Hematopoietic multipotent progenitor cell treated with erythropoietin and hydrocortisone succinate and interleukin-3 and kit ligand, for 4 days (in vitro differentiated cells): ENCODE measurements around the gene TMEM184C.

Source experiments
- DNase-seq: peaks from one replicate; pipeline ENCODE4 v3.0.0-alpha.2; 2015

The TMEM184C gene

DNA sequence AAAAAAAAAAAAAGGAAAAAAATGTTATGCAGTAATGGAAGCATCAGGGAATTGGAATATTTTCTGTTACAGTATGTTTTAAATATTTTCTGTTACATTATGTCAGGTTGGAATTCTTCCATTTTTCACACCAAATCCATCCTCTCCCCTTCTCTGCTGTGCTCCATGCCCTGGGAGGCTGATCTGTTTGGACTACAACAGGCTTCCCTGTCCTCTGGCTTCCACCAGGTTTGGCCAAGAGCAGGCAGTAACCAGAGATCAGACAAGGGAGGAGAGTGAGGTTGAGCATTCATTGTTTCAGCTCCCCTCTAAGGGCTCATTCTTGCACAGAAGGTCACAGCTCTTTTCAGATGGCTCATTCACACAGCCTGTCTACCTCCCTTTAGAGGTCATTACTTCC lies 11.7 kb upstream of the TMEM184C start:
- no peak for DNase-seq

DNA sequence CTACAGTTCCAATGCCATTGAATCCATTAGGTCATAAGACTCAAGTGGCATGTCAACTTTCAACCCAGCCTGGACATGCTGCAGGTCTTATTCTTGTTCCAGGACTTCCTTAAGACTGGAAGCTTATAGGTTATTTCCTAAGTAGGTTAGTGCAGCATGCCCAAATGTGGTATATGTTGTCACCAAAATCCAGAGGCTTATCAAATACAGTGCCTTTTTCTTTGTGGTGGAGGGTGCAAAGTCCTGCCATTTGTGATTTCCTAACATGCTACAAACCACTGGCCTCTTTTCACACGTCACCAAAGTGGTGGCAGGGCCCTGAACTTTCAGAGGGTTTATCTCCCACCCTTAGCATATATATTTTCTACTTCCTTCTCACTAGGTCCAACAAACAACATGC lies 9.7 kb upstream of the TMEM184C start:
- no peak for DNase-seq

DNA sequence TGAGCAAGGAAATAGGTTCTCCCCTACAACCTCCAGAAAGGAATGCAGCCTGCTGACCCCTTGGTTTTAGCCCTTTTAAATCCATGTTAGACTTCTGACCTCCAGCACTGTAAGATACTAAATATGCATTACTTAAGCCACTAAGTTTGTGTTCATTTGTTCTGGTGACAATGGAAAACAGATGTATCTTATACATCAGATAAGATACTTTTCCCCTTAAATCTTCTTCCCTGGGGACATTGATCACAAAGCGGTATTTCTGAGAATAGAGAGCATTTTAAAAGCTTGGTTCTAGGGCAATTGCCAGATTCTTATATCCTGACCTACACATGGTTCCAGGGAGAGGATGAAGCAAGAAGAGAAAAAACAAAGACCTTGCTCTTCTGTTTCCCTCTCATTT lies 6.5 kb upstream of the TMEM184C start:
- no peak for DNase-seq

DNA sequence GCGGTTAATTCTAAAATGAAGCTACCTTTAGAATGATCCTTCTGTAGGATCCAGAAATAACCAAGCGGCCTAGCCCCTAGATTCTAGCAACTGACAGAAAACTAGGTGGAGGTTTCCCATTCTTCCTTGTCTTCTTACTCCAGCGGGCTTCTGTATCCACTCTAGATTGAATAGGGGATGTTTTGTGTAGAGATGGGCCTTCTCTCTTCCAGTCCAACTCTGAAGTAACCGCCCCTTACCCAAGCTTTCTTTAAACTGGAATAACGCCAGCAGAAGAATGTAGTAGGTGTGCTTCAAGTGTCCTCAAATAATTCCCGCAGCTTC lies 386 bp upstream of the TMEM184C start:
- DNase-seq = no peak

DNA sequence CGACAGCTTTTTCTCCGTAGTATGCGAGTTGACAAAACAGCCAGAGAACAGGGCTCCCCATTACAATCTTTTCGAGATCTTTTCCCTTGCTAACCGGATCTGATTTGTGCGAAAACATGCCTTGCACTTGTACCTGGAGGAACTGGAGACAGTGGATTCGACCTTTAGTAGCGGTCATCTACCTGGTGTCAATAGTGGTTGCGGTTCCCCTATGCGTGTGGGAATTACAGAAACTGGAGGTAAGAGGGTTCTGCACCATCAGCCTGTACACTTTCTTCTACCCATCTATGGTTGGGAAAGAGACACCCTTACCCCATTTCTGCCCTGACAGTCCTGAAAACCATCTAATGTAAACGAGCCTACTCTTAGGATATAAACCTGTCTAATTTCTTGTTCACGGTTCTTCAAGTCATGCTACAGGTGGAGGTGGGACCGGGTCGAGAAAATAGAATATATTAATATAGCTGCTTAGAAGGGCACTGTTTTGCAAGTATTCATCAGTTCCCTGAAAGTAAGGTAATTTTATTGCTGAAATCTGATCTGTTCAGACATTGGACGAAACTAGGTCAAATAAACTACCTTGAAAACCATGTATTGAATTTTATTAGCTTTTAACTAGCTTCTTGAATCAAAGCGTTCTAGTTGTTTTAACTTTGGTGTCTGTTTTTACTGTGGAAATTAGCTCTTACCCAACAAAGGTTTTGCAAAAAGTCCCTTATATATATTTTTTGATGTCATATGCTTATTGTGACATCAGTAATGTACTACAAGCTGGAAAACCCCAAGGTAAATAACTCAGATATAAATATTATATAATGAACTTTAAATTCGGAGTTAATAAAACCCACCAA lies 869 bp downstream of the TMEM184C start:
- no peak for DNase-seq

DNA sequence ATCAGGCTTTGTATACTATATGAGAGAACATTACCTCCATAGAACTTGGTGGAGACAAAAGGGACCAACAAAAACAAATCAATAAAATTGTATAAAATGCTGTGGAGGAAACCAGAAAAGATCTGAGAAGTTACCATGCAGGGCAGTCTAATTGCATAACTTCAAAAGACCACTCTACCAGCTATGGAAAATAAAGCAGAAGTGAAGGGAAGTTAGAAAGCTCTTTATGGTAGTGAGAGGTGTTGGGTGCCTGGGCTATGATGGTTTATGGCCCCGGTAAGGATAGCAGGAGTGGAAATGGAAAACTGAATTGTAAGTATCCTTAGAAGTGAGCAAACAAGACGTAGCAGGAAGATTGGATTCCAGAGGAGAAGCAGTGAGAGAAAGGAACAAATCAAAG lies 3.1 kb downstream of the TMEM184C start:
- DNase-seq = peak; percentile 28

DNA sequence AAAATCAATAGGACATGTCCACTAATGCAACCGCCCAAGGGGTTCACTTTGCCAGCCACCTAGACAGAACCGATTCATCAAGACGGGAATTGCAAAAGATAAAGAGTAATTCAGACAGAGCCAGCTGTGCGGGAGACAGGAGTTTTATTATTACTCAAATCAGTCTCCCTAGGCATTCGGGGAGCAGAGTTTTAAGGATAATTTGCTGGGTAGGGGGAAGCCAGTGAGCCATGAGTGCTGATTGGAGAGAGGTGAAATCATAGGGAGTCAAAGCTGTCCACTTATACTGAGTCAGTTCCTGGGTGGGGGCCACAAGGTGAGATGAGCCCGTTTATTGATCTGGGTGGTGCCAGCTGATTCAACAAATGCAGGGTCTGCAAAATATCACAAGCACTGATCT lies 8.5 kb downstream of the TMEM184C start:
- no peak for DNase-seq

DNA sequence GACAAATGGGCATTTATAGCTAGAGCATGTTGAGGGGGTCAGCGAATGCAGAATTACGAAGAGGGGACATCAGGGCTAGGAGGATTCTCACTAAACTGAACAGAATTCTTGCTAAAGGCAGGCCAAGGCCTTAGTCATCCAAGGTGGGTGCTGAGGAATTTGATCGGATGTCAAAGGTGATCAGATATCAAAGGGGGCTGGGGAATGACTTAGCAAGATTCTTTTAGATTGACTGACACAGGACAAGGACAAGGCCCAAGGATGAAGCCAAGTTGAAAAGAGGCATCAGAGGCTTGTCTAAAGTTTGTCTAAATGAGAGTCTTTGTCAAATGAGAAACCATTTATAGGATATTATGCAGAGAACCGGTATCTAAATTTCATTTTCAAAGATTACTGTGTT lies 9.7 kb downstream of the TMEM184C start:
- no peak for DNase-seq

DNA sequence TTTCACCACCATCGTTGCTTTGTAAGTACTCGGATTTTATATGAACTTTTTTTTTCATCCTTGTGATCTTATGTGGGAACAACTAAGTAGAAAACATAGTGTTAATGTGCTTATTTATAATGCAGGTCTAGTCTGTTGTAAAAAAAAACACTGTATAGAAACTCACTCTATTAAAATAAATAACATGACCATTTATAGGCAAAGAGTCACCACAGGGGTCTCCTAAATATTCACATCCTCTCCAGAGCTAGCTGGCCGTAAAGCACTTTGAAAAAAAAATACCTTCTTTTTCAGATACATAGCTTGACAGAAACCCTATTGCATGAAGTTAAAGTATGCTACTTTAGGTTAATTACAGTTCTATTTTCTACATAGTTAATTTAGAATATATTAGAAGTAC lies 11.2 kb downstream of the TMEM184C start:
- DNase-seq = no peak

DNA sequence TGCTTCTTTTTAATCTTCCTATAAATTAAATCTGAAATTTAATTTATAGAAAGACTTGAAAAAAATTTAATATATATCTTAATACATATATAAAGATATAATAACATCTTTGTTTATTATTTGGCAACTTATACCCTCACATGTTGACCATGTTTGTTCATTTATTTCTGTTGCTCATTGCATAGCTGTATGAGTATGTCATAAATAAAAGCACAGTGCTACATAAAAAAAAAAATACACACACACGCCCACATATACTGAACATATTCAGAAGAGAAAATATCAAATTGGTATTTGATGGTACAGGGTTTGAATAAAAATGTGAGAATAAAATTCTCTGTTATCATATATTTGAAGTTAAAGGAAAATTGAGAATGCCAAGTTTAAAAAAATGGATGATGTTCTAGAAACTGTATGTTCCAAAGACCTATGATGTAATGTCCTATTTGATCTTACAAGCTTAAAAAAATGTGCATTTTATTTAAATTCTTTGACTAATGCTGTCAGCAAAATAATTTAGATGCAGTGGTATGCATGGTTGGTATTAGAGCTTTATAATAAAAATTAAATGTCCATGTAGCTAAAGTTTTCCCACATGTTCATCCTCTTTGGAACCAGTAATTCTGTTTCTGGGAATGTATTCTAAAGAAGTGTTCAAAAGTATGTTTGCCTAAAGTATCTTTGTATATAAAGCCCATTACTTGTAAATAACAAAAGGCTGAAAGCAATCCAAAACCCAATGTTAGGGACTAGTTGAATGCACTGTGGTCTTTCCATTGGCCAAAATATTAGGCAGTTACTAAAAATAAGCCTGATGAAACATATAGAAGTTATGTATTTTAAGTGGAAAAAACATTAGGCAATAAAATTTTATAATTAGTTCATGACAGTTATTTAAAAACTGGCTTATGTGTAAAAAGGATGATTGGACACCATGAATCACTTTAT lies 12.9 kb downstream of the TMEM184C start:
- DNase-seq = no peak

DNA sequence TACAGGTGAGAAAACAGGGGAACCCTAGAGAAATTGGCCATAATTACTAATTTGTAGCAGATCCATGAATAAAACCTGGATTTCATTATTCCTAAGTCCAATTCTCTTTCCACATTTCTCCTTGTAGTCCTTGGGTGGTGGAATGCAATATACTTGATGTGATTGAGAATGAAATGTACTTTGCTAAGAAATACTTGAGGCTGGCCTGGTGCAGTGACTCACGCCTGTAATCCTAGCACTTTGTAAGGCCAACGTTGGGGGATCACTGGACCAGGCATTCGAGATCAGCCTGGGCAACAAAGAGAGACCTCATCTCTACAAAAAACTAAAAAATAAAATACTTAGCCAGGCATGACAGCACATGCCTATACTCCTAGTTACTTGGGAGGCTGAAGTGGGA lies 15.9 kb downstream of the TMEM184C start:
- no peak for DNase-seq

DNA sequence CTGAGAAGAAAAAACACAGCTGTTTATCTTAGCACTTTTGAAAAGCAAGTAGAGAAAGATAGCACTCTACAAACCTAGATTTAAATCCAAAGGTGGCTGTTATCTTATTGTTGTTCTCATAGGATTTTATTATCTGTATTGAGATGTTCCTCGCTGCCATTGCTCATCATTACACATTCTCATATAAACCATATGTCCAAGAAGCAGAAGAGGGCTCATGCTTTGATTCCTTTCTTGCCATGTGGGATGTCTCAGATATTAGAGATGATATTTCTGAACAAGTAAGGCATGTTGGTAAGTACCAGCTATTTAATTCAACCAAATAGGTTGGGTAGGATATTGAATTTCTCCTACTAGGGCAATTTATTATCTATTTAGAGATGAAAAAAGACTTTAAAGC lies 16.4 kb downstream of the TMEM184C start:
- no peak for DNase-seq

DNA sequence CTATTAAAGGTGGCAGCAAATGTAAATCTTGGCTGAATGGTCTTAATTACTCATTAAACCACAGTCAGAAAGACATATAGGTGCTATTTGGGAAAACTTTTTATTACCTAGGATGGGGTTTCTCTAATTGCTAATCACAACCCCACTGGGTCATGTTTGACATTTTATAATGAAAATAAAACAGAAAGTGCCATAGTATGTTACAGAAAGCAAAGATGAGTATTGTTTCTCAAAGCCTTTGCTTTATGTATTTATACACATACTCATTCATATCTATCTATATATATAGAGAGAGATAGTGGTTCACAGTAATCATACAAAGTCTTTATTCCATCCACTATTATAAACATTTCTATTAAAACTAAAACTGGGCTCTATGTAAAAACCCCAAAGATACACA lies 18.2 kb downstream of the TMEM184C start:
- DNase-seq = no peak

DNA sequence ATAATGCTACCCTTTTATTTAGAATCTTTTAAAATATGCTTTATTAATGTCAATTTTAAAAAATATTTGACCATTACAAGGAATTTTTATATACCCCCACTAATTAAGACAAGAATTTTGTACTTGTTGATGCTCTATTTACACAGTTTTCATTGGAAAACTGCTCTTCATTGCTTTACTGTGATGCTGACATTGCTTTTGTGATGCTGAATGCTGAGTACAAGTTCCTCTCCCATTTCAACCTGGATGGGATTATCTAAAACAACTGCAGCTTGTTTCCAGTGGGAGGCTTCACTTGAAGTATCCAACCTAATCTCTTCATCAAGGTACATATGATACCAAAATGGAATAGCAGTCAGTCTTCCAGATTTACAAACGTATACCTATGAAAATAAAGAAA lies 21.2 kb downstream of the TMEM184C start:
- no peak for DNase-seq

DNA sequence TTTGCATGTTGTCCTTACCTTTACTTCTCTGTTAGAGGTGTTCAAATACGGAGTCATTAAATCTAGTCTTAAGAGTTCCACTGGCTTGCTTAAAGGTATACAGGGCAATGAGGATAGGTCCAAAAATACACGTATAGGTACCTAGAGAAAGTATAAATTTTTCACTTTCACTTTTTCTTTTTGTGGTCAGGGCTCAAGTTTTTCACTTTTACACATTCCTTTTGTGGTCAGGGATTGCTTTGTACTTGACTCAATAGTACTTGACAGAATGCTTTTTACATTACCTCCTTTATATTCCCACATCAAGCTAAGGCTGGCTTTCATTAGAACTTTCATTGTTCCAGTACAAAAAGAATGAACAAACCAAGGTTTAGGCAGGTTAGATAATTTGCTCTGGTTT lies 21.7 kb downstream of the TMEM184C start:
- DNase-seq = no peak

DNA sequence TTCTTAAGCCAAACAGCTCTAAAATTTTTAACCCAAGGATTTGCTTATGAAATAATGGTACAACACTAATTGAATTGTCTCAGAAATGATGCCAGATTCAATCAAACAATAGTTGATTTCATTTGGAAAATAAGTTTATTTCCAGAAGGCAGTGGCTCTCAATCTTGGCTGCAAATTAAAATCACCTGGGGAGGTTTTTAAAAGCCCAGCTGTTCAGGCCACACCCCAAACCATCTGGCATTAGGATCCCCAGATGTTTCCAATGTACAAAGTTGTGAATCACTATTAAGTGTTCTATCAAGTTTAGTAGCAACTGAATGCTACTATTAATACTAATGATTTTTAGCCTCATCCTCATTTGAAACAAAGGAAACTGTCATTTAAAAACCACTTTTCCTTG lies 22.2 kb downstream of the TMEM184C start:
- peak; percentile 8 for DNase-seq

DNA sequence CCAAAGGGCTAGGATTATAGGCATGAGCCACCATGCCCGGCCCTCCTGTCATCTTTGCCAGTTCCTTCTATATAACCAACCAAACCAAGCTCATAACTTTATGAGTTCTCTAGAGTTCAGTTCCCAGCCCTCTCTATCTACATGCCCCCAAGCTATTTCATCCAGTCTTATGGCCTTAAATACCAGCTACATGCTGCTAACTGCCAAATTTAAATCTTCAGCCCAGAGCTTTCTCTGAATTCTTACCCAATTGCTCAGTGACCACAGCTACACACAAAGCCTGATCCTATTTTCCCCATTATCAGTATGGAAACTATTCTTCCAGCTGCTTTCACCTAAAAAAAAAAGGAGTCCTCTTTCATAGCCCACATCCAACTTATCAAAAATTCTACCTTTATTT lies 23.1 kb downstream of the TMEM184C start:
- no peak for DNase-seq

DNA sequence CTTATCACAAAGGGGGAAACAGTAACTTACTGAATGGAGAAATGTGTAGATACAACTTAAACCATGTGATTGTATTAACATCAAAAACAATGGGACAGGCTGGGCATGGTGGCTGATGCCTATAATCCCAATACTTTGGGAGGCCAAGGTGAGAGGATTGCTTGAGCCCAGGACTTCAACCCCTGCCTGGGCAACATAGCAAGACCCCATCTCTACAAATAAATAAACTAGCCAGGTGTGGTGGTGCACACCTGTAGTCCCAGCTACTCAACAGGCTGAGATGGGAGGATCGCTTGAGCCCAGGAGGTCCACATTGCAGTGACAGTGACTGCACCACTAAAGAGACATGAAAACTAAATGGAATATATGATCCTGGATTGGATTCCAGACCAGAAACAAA lies 26.4 kb downstream of the TMEM184C start:
- DNase-seq = no peak

DNA sequence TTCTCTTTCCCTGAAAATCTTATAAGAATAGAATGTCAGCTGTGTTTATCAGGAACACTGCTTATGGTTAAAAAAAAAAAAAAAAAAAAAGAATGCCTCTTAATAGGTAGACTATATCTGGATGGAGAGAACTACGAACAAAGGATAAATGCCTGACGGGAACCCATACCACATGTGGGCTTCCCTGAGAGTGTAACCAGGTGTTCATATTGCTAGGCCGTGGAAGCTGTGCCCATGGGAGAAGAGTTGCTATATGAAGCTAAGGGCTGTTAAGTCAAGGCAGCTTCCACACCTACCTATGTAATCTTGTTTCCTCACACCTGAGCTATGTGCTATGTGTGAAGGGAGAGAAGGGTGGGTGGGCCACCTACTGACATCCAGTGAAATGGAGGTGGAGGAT lies 27.3 kb downstream of the TMEM184C start:
- no peak for DNase-seq

DNA sequence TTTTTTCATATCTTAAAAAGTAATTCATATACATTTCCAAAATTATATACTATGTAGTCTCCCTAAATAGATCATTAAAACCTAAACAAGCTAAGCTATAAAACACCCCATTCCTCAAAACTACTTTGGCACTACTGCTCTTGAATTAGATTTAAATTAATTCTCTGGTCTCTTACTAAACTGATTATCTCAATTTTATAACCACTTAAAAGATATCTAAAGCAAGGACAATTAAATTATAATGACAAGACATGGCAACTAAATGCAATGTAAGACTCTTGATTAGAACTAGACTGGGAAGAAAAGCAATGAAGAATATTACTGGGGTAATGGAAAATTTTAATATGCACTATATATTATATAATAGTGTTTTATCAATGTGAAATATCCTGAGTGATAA lies 27.9 kb downstream of the TMEM184C start:
- no peak for DNase-seq

DNA sequence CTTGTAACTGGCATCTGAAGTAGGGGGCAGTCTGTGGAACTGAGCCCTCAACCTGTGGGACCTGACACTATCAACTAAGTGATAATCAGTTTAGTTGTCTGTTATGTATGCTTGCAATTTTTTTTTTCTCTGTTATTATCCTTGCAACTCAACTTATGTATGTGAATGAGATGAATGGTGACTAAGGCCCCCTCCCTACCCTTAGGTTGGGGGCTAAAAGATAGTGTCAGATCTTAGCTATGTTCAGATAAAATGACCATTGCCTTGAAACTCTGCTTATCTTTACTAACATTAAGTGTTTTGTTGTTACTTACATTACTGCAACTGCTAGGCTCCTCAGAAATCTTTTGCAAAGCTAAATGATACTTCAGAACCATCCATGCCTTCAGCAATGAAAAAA lies 31.5 kb downstream of the TMEM184C start:
- DNase-seq = no peak

DNA sequence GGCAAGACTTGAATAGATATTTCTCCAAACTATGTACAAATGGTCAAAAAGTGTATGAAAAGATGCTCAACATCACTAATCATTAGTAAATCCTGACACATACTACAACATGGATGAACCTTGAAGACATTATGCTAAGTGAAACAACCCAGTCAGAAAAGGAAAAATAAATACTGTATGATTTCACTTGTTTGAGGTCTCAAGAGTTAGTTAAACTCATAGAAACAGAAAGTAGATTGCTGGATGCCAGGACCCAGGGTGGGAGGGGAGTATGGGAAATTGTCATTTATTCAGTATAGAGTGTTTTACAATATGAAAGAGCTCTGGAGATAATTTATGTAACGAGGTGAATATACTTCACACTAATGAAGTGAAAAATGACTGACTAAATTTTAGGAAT lies 34.4 kb downstream of the TMEM184C start:
- DNase-seq = no peak

DNA sequence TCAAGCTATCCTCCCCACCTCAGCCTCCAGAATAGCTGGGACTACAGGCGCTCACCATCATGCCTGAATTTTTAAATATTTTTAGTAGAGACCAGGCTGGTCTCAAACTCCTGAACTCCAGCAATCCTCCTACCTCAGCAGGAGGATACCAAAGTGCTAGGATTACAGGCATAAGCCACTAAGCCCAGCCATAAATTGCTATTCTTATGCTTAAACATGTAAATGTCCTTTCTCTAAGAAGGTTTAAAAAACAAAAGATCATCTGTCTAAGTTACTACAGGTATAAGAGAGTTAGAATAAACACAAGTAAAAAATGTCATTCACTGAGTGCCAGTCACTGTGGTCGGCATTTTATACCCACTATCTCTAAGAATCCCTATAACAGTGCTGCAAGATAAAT lies 38.4 kb downstream of the TMEM184C start:
- no peak for DNase-seq

DNA sequence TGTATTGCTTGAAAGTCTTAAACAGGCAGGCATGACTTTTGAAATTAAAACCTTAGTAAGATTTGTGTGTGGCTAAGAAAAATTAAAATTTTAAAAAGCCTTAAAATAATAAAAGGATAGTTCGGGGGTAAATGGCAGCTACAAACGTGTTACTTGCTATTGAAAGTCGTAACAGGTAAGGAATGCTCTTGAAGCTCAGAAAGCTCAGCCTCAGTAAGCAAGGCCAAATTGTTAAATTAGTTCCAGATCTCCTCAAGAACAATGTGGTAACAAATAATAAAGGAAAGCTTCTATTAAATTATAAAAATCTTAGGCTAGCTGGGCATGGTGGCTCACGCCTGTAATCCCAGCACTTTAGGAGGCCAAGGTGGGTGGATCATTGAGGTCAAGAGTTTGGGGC lies 41.3 kb downstream of the TMEM184C start:
- DNase-seq = no peak
